HG02973 (cell line): ENCODE results near the gene WDR18.
"Not testable (repeated sequence)": the region's sequence is repeated elsewhere in the genome, so short reads cannot be mapped to it uniquely, and the experiment has no call there.

Experiments used
- ATAC-seq: cut with Tn5 transposase; IDR thresholded peaks from one replicate; pipeline ENCODE4 v1.9.1; 2021; ENCODE audit warnings: moderate library complexity; ENCODE audit not compliant: unreplicated experiment

Gene WDR18

GRCh38 chr19:950352-951066 lies 33.6 kb upstream of the WDR18 start:
- no peak for ATAC-seq

- ATAC-seq, result no peak
Observed at GRCh38 chr19:952049-952679, 32.0 kb upstream of the WDR18 start.

- no peak for ATAC-seq
Observed at GRCh38 chr19:952680-953444, 31.3 kb upstream of the WDR18 start.

- ATAC-seq, result no peak
Observed at GRCh38 chr19:953445-954271, 30.5 kb upstream of the WDR18 start.

GRCh38 chr19:954272-954671 lies 29.9 kb upstream of the WDR18 start:
- no peak for ATAC-seq

- ATAC-seq, result no peak
Observed at GRCh38 chr19:954672-955494, 29.3 kb upstream of the WDR18 start.

- ATAC-seq, result no peak
Observed at GRCh38 chr19:955803-956765, 28.1 kb upstream of the WDR18 start.

GRCh38 chr19:956766-957440 lies 27.2 kb upstream of the WDR18 start:
- ATAC-seq, result no peak

- not testable (repeated sequence) for ATAC-seq
Observed at GRCh38 chr19:957578-957977, 26.6 kb upstream of the WDR18 start.

- no peak for ATAC-seq
Observed at GRCh38 chr19:958967-959855, 24.9 kb upstream of the WDR18 start.

GRCh38 chr19:960020-960419 lies 24.1 kb upstream of the WDR18 start:
- ATAC-seq, result no peak

- ATAC-seq, result no peak
Observed at GRCh38 chr19:960601-960938, 23.6 kb upstream of the WDR18 start.

- ATAC-seq, result no peak
Observed at GRCh38 chr19:961866-962620, 22.1 kb upstream of the WDR18 start.

- ATAC-seq, result no peak
Observed at GRCh38 chr19:962683-963400, 21.3 kb upstream of the WDR18 start.

GRCh38 chr19:963486-963951 lies 20.6 kb upstream of the WDR18 start:
- no peak for ATAC-seq

GRCh38 chr19:964116-964520 lies 20.0 kb upstream of the WDR18 start:
- ATAC-seq, result no peak
